Measurements from ENCODE around the gene DSG4.

The DSG4 gene

GRCh38 chr18:31444142-31444541 lies 67.6 kb downstream of the DSG4 start:
- no peak overlapping the region for H3K4me3 ChIP-seq
- H3K27ac ChIP-seq: no peak overlapping the region
- no peak for TF ChIP-seq CTCF (IDR thresholded peaks at IDR 0.05)
- DNase-seq (ENCODE audit: low spot score): no peak

DNA sequence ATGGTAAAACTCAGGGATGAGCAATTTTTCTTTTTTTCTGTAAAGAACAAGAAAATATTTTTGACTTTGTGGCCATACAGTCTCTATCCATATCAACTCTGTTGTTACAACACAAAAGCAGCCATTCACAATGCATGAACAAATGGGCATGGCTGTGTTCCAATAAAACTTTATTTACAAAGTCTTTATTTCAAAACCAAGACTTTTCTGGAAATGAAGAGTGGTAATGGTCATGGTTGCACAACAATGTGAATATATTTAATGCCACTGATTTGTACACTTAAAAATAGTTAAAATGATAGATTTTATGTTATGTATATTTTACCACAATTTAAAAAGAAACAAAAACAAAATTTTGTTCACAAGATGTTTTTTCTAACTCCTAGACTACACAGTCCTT lies 69.3 kb downstream of the DSG4 start:
- no peak for DNase-seq (ENCODE audit: low spot score)
- TF ChIP-seq CTCF (IDR thresholded peaks at IDR 0.05): no peak
- Histone ChIP-seq H3K27ac (no peak overlapping the region), H3K4me3 (no peak overlapping the region)

DNA sequence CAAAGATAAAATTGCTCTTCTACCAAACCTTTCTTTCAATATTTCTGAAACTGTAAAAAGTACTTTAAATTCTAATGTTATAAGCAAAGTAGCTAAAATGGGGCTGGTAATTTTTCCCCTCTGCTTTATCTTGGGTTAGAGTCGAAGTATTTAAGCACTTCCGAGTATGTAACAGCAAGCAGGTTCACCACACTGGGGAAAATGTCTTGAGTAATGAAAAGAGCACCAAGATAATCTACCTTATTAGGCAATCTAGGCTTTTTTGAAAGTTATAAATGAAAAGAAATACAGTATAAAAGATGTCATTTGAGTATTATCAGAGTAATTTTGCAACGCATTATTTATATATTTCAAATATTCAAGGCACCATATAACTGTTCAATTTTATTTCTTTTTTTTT lies 70.3 kb downstream of the DSG4 start:
- DNase-seq (ENCODE audit: low spot score): no peak
- Histone ChIP-seq H3K27ac (no peak overlapping the region), H3K4me3 (no peak overlapping the region)
- no peak for TF ChIP-seq CTCF (IDR thresholded peaks at IDR 0.05)

GRCh38 chr18:31447530-31448191 lies 71.1 kb downstream of the DSG4 start, which contains the start of gene DSG3:
Gene DSG3 (plus strand): TSS chr18:31447741. CDS start chr18:31447878, 137 bp downstream.
- no peak within 1 kb of the TSS for H3K4me3 ChIP-seq
- no peak for TF ChIP-seq CTCF (IDR thresholded peaks at IDR 0.05)

DNA sequence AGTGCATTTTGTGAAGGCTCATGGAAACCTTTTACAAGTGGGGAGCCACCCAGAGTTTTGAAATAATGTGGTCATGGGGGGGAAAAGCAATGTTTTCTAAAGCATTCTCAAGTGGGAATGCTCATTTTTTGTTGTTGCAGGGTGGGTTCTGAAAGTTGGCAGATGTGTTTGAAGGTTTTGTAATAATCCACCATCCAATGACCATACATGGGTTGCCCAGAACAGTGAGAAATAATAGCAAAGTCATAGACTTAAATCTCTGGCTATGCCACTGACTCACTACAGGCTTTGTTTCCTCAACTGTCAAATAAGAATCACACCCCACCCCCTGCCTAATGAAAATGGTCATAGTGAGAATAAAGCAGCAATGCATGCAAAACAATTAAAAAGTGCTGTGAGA lies 73.8 kb downstream of the DSG4 start:
- no peak for TF ChIP-seq CTCF (IDR thresholded peaks at IDR 0.05)
- no peak for DNase-seq (ENCODE audit: low spot score)
- no peak overlapping the region for H3K27ac ChIP-seq
- no peak overlapping the region for H3K4me3 ChIP-seq

More at GRCh38 chr18:31447530-31448191, 71.1 kb downstream of the DSG4 start, which contains the start of gene DSG3:
- no peak within 1 kb of the TSS for H3K27ac ChIP-seq
- DNase-seq (ENCODE audit: low spot score): no peak

DNA sequence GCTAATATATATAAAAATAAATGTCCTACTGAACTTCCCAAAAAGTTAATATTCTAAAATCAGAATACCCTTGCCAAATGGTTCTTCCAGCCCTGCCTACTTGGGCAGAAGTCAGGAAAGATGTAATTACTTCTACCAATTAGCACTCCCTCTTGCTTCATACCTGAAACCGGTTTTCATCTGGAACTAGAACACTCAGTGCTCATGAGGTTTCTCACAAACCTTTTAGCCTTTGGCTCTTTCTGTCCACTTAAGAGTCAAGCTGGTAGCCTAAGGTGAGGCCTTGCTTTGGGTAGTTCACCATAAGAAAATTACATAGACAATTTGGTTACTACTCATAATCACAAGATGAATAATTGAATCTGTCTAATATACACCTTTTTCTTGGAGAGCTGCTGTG lies 75.0 kb downstream of the DSG4 start:
- no peak overlapping the region for H3K27ac ChIP-seq
- DNase-seq (ENCODE audit: low spot score): no peak
- no peak overlapping the region for H3K4me3 ChIP-seq
- TF ChIP-seq CTCF (IDR thresholded peaks at IDR 0.05): no peak

GRCh38 chr18:31454066-31454708 lies 77.6 kb downstream of the DSG4 start:
- H3K27ac ChIP-seq: no peak overlapping the region
- no peak for TF ChIP-seq CTCF (IDR thresholded peaks at IDR 0.05)
- H3K4me3 ChIP-seq: no peak overlapping the region
- DNase-seq (ENCODE audit: low spot score): no peak

All from coronary artery (tissue), 2 donors.